HCT116 (cell line): ENCODE data around the gene CTBP2. TPM values are rescaled to one million over a fixed set of nuclear protein-coding genes. Genes with fewer than 3 reads are reported as not detected.

Experiments used
- ATAC-seq: fragments of 200-7000 bp; cut with Tn5 transposase; 2 replicates; pipeline ENCODE4 v1.9.1; 2020; ENCODE audit warnings: mild to moderate bottlenecking, moderate library complexity
- BruUV-seq: library from RNA; stranded (reverse); fragments of 400-500 nt; replicated peaks from 2 replicates; lab custom pipeline; 2021; lab: Mats Ljungman, UMichigan
- CTCF ChIA-PET: fragments of 300-600 bp; sonication (Branson Sonifier 250); formaldehyde crosslinking; loops from one replicate; lab custom pipeline; 2021; ENCODE audit warnings: antibody characterized with exemption; lab: Charles Lee
- POLR2A ChIA-PET: fragments of 300-600, 350-600 bp; sonication (Branson Sonifier 250); formaldehyde crosslinking; loops from one replicate; lab custom pipeline; 2021; ENCODE audit warnings: antibody characterized with exemption; lab: Charles Lee
- RAD21 ChIA-PET, 2 experiments: fragments of 300-600 bp; sonication (Branson Sonifier 250); formaldehyde crosslinking; loops; one replicate each; lab custom pipeline; 2023; ENCODE audit warnings: low total read pairs in 2 of 2; ENCODE audit not compliant: uncharacterized antibody in 2 of 2, unreplicated experiment in 2 of 2, low non-redundant PET in 1 of 2; lab: Charles Lee
- DNase-seq: peaks from one replicate; pipeline ENCODE4 v3.0.0-alpha.2; 2010; ENCODE audit warnings: low read depth, low spot score
- H2AFZ ChIP-seq: fragments of 200-600 bp; shearing (Covaris generic), sonication (generic); 2 replicates; pipeline ENCODE4 v1.6.1; 2017; ENCODE audit warnings: low read depth, mixed run types, mixed read lengths, antibody characterized with exemption, low read length; ENCODE audit not compliant: poor library complexity, severe bottlenecking
- H3K27ac ChIP-seq: 2 replicates; pipeline ENCODE4 v1.5.1; 2012; ENCODE audit warnings: low read depth, low read length
- H3K27me3 ChIP-seq: fragments of 200-600 bp; sonication (generic); 2 replicates; pipeline ENCODE4 v1.6.1; 2016; ENCODE audit warnings: mixed run types, low read length, mixed read lengths; ENCODE audit not compliant: insufficient read depth
- H3K36me3 ChIP-seq, 2 experiments: fragments of 200-500 bp in 1 of 2; fragments of 200-600 bp in 1 of 2; sonication (Bioruptor generic) in 1 of 2; sonication (generic) in 1 of 2; 2 replicates each; pipeline versions ENCODE4 v1.5.1 to v1.6.1; 2014 to 2016; ENCODE audit warnings: low read length in 2 of 2, inconsistent platforms in 1 of 2, mixed read lengths in 1 of 2, mixed run types in 1 of 2; ENCODE audit not compliant: insufficient read depth in 2 of 2, control insufficient read depth in 1 of 2
- H3K4me1 ChIP-seq, 2 experiments: fragments of 200-600 bp in 1 of 2; sonication (generic) in 1 of 2; 2 replicates each; pipeline versions ENCODE4 v1.5.1 to v1.6.1; 2012 to 2017; ENCODE audit warnings: low read length in 2 of 2, inconsistent platforms in 1 of 2, mild to moderate bottlenecking in 1 of 2, mixed read lengths in 1 of 2, mixed run types in 1 of 2, moderate library complexity in 1 of 2; ENCODE audit not compliant: insufficient read depth in 2 of 2, control insufficient read depth in 1 of 2
- H3K4me2 ChIP-seq: fragments of 200-600 bp; sonication (generic); 2 replicates; pipeline ENCODE4 v1.6.1; 2017; ENCODE audit warnings: mixed run types, low read length, mixed read lengths
- H3K4me3 ChIP-seq, 2 experiments: fragments of 200-600 bp in 1 of 2; sonication (generic) in 1 of 2; replicated peaks in 1 of 2; 2 replicates each; pipeline ENCODE4 v1.5.1; 2011 to 2016; ENCODE audit warnings: low read length in 2 of 2, control low read depth in 1 of 2, low read depth in 1 of 2, mild to moderate bottlenecking in 1 of 2, mixed read lengths in 1 of 2, mixed run types in 1 of 2
- H3K79me2 ChIP-seq: fragments of 200-600 bp; sonication (generic); 2 replicates; pipeline ENCODE4 v1.6.1; 2017; ENCODE audit warnings: mild to moderate bottlenecking, mixed run types, low read length, moderate library complexity, mixed read lengths; ENCODE audit not compliant: insufficient read depth
- H3K9ac ChIP-seq: fragments of 200-600 bp; sonication (generic); 2 replicates; pipeline ENCODE4 v1.6.1; 2016; ENCODE audit warnings: low read length, mixed read lengths
- H3K9me2 ChIP-seq: fragments of 200-600 bp; sonication (generic), shearing (Covaris generic); 2 replicates; pipeline ENCODE4 v1.6.1; 2017; ENCODE audit warnings: mixed run types, mild to moderate bottlenecking, moderate library complexity; ENCODE audit not compliant: insufficient read depth
- H3K9me3 ChIP-seq, 2 experiments: fragments of 200-500 bp in 1 of 2; fragments of 200-600 bp in 1 of 2; sonication (Bioruptor generic) in 1 of 2; sonication (generic) in 1 of 2; 2 replicates each; pipeline ENCODE4 v1.6.1; 2014 to 2017; ENCODE audit warnings: low read length in 2 of 2, mixed read lengths in 2 of 2, inconsistent platforms in 1 of 2, low read depth in 1 of 2, mild to moderate bottlenecking in 1 of 2, mixed run types in 1 of 2, moderate library complexity in 1 of 2; ENCODE audit not compliant: control insufficient read depth in 1 of 2, insufficient read depth in 1 of 2
- H4K20me1 ChIP-seq: fragments of 200-600 bp; sonication (generic), shearing (Covaris generic); 2 replicates; pipeline ENCODE4 v1.6.1; 2017; ENCODE audit warnings: mixed run types, mild to moderate bottlenecking, moderate library complexity; ENCODE audit not compliant: insufficient read depth
- ATF3 ChIP-seq: IDR thresholded peaks from 2 replicates; pipeline ENCODE4 v1.6.1; 2012
- CBX3 ChIP-seq: IDR thresholded peaks from 2 replicates; pipeline ENCODE4 v1.6.1; 2012; ENCODE audit warnings: low read depth
- CEBPB ChIP-seq: IDR thresholded peaks from 2 replicates; pipeline ENCODE4 v1.6.1; 2012; ENCODE audit warnings: low read depth
- EGR1 ChIP-seq: IDR thresholded peaks from 2 replicates; pipeline ENCODE4 v1.6.1; 2012; ENCODE audit warnings: low read depth
- EZH2 ChIP-seq: fragments of 200-600 bp; sonication (generic); IDR thresholded peaks from 2 replicates; pipeline ENCODE4 v1.6.1; 2017; ENCODE audit warnings: antibody characterized with exemption, mixed run types
- EZH2phosphoT487 ChIP-seq: fragments of 200-600 bp; IDR thresholded peaks from 2 replicates; pipeline ENCODE4 v1.6.1; 2018; ENCODE audit warnings: antibody characterized with exemption, borderline replicate concordance
- FOSL1 ChIP-seq: IDR thresholded peaks from 2 replicates; pipeline ENCODE4 v1.6.1; 2012; ENCODE audit warnings: low read depth
- JUND ChIP-seq: IDR thresholded peaks from 2 replicates; pipeline ENCODE4 v1.6.1; 2012
- POLR2A ChIP-seq: IDR thresholded peaks from 2 replicates; pipeline ENCODE4 v1.7.0; 2011; ENCODE audit warnings: borderline replicate concordance; ENCODE audit not compliant: insufficient read depth, insufficient read length; ENCODE audit errors: extremely low read depth
- POLR2AphosphoS5 ChIP-seq: IDR thresholded peaks from 2 replicates; pipeline ENCODE4 v1.6.1; 2011; ENCODE audit warnings: mild to moderate bottlenecking, low read depth, low read length, moderate library complexity
- RAD21 ChIP-seq: IDR thresholded peaks from 2 replicates; pipeline ENCODE4 v1.6.1; 2012; ENCODE audit warnings: low read depth, mild to moderate bottlenecking
- SIN3A ChIP-seq: IDR thresholded peaks from 2 replicates; pipeline ENCODE4 v1.6.1; 2012; ENCODE audit warnings: low read depth
- TCF7L2 ChIP-seq: IDR thresholded peaks from 2 replicates; pipeline ENCODE4 v1.7.0; 2011; ENCODE audit warnings: borderline replicate concordance, inconsistent platforms; ENCODE audit not compliant: insufficient read depth, insufficient read length; ENCODE audit errors: extremely low read depth
- YY1 ChIP-seq: IDR thresholded peaks from 2 replicates; pipeline ENCODE4 v1.6.1; 2011; ENCODE audit warnings: low read length, low read depth, moderate library complexity, mild to moderate bottlenecking; ENCODE audit not compliant: insufficient replicate concordance; ENCODE audit errors: extremely low read depth
- intact Hi-C: fragments of 100-400 bp; cut with micrococcal nuclease; formaldehyde crosslinking; loops from 2 replicates; pipeline ENCODE4 v1.10.0; 2022
- total RNA-seq: library from RNA; stranded (reverse); gene quantifications from one replicate; pipeline ENCODE4 v1.2.1, GENCODE V29; 2021; ENCODE audit not compliant: unreplicated experiment
- TF ChIP-seq, protein P1 (sequence below), 3 experiments: fragments of 200-600 bp in 1 of 3; sonication (generic) in 1 of 3; IDR thresholded peaks in 2 of 3; conservative IDR thresholded peaks in 1 of 3; 2 replicates each; pipeline ENCODE4 v1.5.1; 2012 to 2017; ENCODE audit warnings: low read depth in 2 of 3, low read length in 2 of 3, antibody characterized with exemption in 1 of 3, borderline replicate concordance in 1 of 3, control low read depth in 1 of 3, mild to moderate bottlenecking in 1 of 3, mixed read lengths in 1 of 3, mixed run types in 1 of 3, moderate library complexity in 1 of 3; ENCODE audit not compliant: insufficient read depth in 1 of 3
- TF ChIP-seq, protein P2 (sequence below): IDR thresholded peaks from 2 replicates; pipeline ENCODE4 v1.6.1; 2012; ENCODE audit warnings: low read depth
- TF ChIP-seq, protein P3 (sequence below): IDR thresholded peaks from 2 replicates; pipeline ENCODE4 v1.6.1; 2011; ENCODE audit warnings: mild to moderate bottlenecking, low read length, moderate library complexity; ENCODE audit not compliant: insufficient replicate concordance; ENCODE audit errors: extremely low read depth

The CTBP2 gene
- total RNA-seq, 1 experiment from 2014 or later = 144 TPM

- H3K9ac ChIP-seq = peak overlapping the region; percentile 26
- H3K27ac ChIP-seq = 0 out of 2 replicates have a peak overlapping the region, but pooled peaks have one; percentile 10
- H3K4me2 ChIP-seq = peak overlapping the region; percentile 46
- ATAC-seq (peak; percentile 87), DNase-seq (peak; percentile 88)
- H3K36me3 ChIP-seq = no peaks in the 10 kb centered on the region
- peaks cover 92% of the 10 kb centered on the region for H3K79me2 ChIP-seq
- BruUV-seq = no TSS peak
- H2AFZ ChIP-seq = no peak overlapping the region
- no peak overlapping the region for H3K4me3 ChIP-seq
- H3K4me1 ChIP-seq = peaks cover 40 to 48% of the 10 kb centered on the region in 2 experiments
- H3K9me3 ChIP-seq = no peaks in the 10 kb centered on the region
- no peaks in the 10 kb centered on the region; the same call in 1 of the 2 replicates for H4K20me1 ChIP-seq
- CTCF ChIA-PET = interaction anchor here (0.6 to 4.2 kb wide), 27 partner anchors 8 to 671 kb away, joined by 3 to 67 read pairs (median 5); partner anchors contain the start of gene EDRF1
- POLR2A ChIA-PET = interaction anchor here (0.6 to 1.5 kb wide), 4 partner anchors 12 to 28 kb away, joined by 3 to 7 read pairs (median 3); no protein-coding TSS in a partner anchor
- H3K27me3 ChIP-seq = no peaks in the 10 kb centered on the region
- intact Hi-C loops = loop anchor here (1.0 kb wide), 4 partner anchors 97 to 327 kb away; partner anchors contain the start of gene CTBP2
- H3K9me2 ChIP-seq = no peaks in the 10 kb centered on the region
- RAD21 ChIA-PET = interaction anchor here (0.6 to 1.3 kb wide), 8 partner anchors 13 to 821 kb away, joined by 3 to 6 read pairs (median 4); no protein-coding TSS in a partner anchor
- TF ChIP-seq FOSL1 = no peak
- TF ChIP-seq JUND = no peak
- TF ChIP-seq POLR2A = no peak
- TF ChIP-seq, protein P1, sequence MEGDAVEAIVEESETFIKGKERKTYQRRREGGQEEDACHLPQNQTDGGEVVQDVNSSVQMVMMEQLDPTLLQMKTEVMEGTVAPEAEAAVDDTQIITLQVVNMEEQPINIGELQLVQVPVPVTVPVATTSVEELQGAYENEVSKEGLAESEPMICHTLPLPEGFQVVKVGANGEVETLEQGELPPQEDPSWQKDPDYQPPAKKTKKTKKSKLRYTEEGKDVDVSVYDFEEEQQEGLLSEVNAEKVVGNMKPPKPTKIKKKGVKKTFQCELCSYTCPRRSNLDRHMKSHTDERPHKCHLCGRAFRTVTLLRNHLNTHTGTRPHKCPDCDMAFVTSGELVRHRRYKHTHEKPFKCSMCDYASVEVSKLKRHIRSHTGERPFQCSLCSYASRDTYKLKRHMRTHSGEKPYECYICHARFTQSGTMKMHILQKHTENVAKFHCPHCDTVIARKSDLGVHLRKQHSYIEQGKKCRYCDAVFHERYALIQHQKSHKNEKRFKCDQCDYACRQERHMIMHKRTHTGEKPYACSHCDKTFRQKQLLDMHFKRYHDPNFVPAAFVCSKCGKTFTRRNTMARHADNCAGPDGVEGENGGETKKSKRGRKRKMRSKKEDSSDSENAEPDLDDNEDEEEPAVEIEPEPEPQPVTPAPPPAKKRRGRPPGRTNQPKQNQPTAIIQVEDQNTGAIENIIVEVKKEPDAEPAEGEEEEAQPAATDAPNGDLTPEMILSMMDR (IDR thresholded peaks at IDR 0.05 in 2 of 3, conservative IDR thresholded peaks at IDR 0.05 in 1 of 3; ENCODE audit: borderline replicate concordance in 1 of 3, insufficient read depth in 1 of 3, low read depth in 2 of 3, low read length in 2 of 3) = peak in 2 of 3 experiments; percentile 100; a peak in 4 of 6 replicates
- TF ChIP-seq YY1 = peak; percentile 82
- TF ChIP-seq TCF7L2 = no peak
- TF ChIP-seq ATF3 = no peak
- TF ChIP-seq RAD21 = no peak
- no peak for TF ChIP-seq EZH2
- 0 out of 2 replicates have a peak, but pooled peaks have one; percentile 28 for TF ChIP-seq POLR2AphosphoS5
- no peak for TF ChIP-seq EZH2phosphoT487
- TF ChIP-seq CEBPB = no peak
- TF ChIP-seq SIN3A = no peak
- TF ChIP-seq, protein P2, sequence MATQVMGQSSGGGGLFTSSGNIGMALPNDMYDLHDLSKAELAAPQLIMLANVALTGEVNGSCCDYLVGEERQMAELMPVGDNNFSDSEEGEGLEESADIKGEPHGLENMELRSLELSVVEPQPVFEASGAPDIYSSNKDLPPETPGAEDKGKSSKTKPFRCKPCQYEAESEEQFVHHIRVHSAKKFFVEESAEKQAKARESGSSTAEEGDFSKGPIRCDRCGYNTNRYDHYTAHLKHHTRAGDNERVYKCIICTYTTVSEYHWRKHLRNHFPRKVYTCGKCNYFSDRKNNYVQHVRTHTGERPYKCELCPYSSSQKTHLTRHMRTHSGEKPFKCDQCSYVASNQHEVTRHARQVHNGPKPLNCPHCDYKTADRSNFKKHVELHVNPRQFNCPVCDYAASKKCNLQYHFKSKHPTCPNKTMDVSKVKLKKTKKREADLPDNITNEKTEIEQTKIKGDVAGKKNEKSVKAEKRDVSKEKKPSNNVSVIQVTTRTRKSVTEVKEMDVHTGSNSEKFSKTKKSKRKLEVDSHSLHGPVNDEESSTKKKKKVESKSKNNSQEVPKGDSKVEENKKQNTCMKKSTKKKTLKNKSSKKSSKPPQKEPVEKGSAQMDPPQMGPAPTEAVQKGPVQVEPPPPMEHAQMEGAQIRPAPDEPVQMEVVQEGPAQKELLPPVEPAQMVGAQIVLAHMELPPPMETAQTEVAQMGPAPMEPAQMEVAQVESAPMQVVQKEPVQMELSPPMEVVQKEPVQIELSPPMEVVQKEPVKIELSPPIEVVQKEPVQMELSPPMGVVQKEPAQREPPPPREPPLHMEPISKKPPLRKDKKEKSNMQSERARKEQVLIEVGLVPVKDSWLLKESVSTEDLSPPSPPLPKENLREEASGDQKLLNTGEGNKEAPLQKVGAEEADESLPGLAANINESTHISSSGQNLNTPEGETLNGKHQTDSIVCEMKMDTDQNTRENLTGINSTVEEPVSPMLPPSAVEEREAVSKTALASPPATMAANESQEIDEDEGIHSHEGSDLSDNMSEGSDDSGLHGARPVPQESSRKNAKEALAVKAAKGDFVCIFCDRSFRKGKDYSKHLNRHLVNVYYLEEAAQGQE = no peak
- TF ChIP-seq, protein P3, sequence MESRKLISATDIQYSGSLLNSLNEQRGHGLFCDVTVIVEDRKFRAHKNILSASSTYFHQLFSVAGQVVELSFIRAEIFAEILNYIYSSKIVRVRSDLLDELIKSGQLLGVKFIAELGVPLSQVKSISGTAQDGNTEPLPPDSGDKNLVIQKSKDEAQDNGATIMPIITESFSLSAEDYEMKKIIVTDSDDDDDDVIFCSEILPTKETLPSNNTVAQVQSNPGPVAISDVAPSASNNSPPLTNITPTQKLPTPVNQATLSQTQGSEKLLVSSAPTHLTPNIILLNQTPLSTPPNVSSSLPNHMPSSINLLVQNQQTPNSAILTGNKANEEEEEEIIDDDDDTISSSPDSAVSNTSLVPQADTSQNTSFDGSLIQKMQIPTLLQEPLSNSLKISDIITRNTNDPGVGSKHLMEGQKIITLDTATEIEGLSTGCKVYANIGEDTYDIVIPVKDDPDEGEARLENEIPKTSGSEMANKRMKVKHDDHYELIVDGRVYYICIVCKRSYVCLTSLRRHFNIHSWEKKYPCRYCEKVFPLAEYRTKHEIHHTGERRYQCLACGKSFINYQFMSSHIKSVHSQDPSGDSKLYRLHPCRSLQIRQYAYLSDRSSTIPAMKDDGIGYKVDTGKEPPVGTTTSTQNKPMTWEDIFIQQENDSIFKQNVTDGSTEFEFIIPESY = peak; percentile 35
- no peak for TF ChIP-seq CBX3
- TF ChIP-seq EGR1 = no peak
Measured at GRCh38 chr10:125048094-125048864, 112.1 kb downstream of the CTBP2 start.
